ENCODE data around the gene ATP6V1C2.

DNA sequence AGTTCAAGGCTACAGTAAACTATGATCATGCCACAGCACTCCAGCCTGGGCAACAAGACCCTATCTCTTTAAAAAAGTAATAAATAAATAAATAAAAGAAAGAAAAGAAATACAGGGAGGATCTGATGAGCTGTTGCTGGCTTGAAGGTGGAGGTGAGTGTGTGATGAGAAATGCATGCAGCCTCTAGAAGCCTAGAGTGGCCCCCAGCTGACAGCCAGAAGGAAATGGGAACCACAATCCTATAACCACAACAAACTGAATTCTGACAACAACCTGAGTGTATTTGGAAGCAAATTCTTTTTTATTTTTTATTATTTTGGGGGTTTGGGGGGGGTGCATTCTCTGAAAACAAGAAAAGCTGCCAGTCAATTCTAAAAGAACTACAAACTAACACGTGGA, 46.3 kb upstream of the ATP6V1C2 start:
- TF ChIP-seq, protein P1, sequence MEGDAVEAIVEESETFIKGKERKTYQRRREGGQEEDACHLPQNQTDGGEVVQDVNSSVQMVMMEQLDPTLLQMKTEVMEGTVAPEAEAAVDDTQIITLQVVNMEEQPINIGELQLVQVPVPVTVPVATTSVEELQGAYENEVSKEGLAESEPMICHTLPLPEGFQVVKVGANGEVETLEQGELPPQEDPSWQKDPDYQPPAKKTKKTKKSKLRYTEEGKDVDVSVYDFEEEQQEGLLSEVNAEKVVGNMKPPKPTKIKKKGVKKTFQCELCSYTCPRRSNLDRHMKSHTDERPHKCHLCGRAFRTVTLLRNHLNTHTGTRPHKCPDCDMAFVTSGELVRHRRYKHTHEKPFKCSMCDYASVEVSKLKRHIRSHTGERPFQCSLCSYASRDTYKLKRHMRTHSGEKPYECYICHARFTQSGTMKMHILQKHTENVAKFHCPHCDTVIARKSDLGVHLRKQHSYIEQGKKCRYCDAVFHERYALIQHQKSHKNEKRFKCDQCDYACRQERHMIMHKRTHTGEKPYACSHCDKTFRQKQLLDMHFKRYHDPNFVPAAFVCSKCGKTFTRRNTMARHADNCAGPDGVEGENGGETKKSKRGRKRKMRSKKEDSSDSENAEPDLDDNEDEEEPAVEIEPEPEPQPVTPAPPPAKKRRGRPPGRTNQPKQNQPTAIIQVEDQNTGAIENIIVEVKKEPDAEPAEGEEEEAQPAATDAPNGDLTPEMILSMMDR (IDR thresholded peaks at IDR 0.05; ENCODE audit: low read depth, low read length), result no peak
- TF ChIP-seq EZH2phosphoT487 (IDR thresholded peaks at IDR 0.05; ENCODE audit: low read depth), result no peak

Data from OCI-LY3 (cell line).